GM13976 (cell line): ENCODE results near the gene CDKN2A.

Source experiments
- DNase-seq: peaks from one replicate; pipeline ENCODE4 v3.0.0; 2012; ENCODE audit warnings: low spot score
- CTCF ChIP-seq: IDR thresholded peaks from 2 replicates; pipeline ENCODE4 v1.5.1; 2012; ENCODE audit warnings: borderline replicate concordance, mild to moderate bottlenecking; ENCODE audit not compliant: insufficient read depth; ENCODE audit errors: extremely low read depth, missing control alignments, control extremely low read depth
- in situ Hi-C: fragments of 300-500 bp; cut with MboI; formaldehyde crosslinking; loops from one replicate; pipeline ENCODE4 v1.12.0; 2022; ENCODE audit warnings: low sequenced_read_pairs, mixed read lengths, inconsistent platforms; ENCODE audit not compliant: unreplicated experiment

Gene CDKN2A

GRCh38 chr9:22030101-22030598 lies 36.0 kb upstream of the CDKN2A start:
- no peak for TF ChIP-seq CTCF
- no peak for DNase-seq
- in situ Hi-C loops: loop anchor here (25.0 kb wide), 1 partner anchor 218 kb away; the partner anchor contains the start of gene MTAP

DNA sequence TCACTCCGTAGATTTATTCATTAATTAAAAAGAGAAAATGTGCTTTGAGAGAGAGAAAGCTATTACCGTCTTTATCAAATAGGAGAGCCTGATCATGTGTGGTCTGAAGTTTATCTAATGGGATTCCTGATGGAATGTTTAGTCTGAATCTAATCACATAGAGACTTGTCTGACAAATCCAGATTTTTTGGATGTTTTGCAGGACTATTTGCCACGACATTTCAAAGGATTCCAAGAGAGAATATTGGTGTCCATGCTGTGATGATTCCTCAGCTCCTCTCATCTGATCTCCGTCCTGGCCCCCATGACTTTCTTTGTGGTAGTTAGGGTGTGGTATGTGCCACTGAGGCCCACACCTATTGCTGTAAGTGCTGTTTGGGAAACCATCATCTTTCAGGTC lies 35.0 kb upstream of the CDKN2A start:
- no peak for TF ChIP-seq CTCF
- in situ Hi-C loops: loop anchor here (25.0 kb wide), 1 partner anchor 217 kb away; the partner anchor contains the start of gene MTAP
- DNase-seq: no peak

DNA sequence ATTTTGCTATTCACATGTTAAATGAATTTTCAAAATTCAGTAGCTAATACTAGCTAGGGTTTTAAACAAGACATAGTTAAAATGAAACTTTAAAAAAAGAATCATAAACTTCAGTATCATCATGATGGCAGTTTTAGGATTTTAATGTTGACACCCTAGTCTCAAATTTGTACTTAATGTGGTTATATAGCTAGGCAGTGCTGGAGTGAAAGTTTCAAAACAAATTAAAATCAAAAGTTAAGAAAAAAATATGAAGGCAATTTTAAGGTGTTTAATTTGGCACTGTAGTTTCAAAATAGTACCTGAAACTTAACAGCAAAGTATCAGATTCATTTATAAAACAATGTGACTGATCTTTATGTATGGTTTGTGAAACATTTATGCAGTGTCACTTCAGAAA lies 34.2 kb upstream of the CDKN2A start:
- no peak for DNase-seq
- TF ChIP-seq CTCF: no peak
- in situ Hi-C loops: loop anchor here (25.0 kb wide), 1 partner anchor 216 kb away; the partner anchor contains the start of gene MTAP

DNA sequence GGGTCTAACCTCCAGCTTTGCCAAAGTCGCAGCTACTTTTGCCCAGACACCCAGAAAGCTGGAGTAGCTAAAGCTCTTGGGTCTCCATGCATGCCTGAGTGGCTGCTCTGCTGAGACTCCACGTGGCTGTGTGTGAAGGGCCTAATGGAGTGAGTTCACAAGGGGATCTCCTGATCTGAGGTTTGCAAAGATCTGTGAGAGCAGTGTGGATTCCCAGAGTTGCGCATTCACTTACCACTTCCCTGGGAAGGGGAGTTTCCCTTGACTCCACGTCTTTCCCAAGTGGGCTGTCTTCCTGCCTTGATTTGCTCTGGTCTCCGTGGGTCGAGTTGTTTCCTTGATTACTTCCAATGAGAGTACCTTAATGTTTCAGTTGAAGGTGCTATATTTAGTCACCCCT lies 32.5 kb upstream of the CDKN2A start:
- no peak for DNase-seq
- TF ChIP-seq CTCF: no peak
- in situ Hi-C loops: loop anchor here (25.0 kb wide), 1 partner anchor 214 kb away; the partner anchor contains the start of gene MTAP

DNA sequence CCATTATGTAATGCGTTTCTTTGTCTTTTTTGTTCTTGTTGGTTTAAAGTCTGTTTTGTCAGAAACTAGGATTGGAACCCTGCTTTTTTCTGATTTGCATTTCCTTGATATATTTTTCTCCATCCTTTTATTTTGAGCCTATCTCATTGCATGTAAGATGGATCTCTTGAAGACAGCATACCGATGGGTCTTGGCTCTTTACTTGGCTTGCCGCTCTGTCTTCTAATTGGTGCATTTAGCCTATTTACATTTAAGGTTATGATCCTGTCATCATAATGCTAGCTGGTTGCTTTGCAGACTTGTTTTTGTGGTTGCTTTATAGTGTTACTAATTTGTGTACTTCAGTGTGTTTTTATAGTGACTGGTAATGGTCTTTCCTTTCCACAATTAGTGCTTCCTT lies 28.2 kb upstream of the CDKN2A start:
- TF ChIP-seq CTCF: no peak
- no peak for DNase-seq
- in situ Hi-C loops: no loop called here

- in situ Hi-C loops: no loop called here
- no peak for DNase-seq
- no peak for TF ChIP-seq CTCF
Measured at GRCh38 chr9:22010866-22011625, 16.9 kb upstream of the CDKN2A start.

DNA sequence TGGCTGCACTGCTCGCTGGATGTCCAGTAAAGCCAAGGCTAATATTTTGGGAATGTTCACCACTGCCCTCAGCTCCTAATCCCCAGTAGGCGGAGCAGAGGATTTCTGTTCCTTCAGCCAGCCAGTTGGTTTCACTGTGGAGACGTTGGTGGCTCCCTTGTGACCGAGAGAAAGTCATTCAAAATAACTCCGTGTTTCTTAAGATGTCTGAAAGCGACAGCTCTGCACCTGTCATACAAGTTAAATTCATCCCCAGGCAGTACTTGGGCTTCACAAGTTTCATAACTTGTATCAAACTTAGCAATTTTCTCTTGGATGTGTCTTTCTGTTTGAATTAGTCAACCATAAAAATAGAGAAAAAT lies 15.3 kb upstream of the CDKN2A start:
- in situ Hi-C loops: no loop called here
- DNase-seq: no peak
- no peak for TF ChIP-seq CTCF
